GM10266 (cell line): ENCODE measurements around the gene ADISSP.

ENCODE experiments used
- DNase-seq: peaks from one replicate; pipeline ENCODE4 v3.0.0; 2012; ENCODE audit errors: extremely low spot score
- CTCF ChIP-seq: IDR thresholded peaks from 2 replicates; pipeline ENCODE4 v1.5.1; 2012; ENCODE audit warnings: mild to moderate bottlenecking, low read depth; ENCODE audit not compliant: control insufficient read depth, insufficient read depth; ENCODE audit errors: missing control alignments

ADISSP gene

GRCh38 chr20:3728354-3728753 lies 39.2 kb downstream of the ADISSP start:
- TF ChIP-seq CTCF = no peak
- no peak for DNase-seq

- DNase-seq = no peak
- TF ChIP-seq CTCF = no peak
Measured at GRCh38 chr20:3727401-3728021, 40.0 kb downstream of the ADISSP start.

DNA sequence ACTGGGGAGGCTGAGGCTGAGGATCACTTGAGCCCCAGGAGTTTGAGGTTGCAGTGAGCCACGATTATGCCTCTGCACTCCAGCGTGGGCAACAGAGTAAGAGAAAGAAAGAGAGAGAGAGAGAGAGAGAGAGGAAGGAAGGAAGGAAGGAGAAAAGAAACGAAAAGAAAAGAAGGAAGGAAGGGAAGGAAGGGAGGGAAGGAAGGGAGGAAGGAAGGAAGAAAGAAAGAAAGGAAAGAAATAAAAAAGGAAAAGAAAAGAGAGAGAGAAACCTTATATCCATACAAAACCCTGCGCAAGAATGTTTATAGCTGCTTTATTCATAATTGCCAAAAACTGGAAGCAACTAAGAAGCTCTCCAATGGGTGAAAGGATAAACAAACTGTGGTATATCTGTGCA lies 43.2 kb downstream of the ADISSP start:
- TF ChIP-seq CTCF = no peak
- no peak for DNase-seq

GRCh38 chr20:3723284-3723683 lies 44.3 kb downstream of the ADISSP start:
- no peak for DNase-seq
- TF ChIP-seq CTCF = no peak

DNA sequence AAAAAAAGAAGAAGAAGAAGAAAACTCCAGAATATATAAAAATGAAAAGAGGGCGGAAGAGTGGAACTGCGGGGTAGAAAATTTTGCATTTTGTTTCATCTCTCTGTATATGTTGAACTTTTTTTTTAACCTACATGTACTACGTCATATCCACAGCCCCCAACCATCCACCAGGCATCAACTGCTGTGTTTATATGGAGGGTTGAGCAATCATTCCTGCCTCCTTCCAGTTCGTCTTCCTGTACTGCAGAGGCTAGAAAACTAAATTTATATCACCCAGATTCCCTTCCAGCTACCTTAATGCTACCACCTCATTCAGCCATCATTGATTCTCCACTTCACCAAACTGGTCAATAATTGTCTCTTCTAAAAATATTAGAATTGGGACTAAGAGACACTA lies 45.6 kb downstream of the ADISSP start:
- DNase-seq = no peak
- TF ChIP-seq CTCF = no peak

DNA sequence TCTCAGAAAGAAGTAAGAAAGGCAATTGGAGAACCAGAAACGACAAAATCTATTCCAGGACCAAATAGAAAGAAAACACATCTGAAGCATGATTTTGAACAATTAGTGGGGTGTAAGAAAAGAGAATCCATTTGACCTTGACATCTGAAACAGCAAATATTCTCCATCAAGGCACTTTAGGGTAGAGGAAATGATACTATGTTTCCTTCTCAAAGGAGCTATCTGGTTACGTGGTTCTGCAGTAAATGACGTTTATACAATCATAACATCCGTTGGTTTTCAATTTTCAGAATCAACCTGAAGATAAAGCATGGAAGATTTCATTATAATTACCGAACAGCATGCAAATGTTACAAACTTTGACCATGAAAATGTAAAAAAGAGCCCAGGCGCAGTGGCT lies 46.9 kb downstream of the ADISSP start:
- no peak for DNase-seq
- no peak for TF ChIP-seq CTCF

- TF ChIP-seq CTCF = no peak
- no peak for DNase-seq
Measured at GRCh38 chr20:3720068-3720467, 47.5 kb downstream of the ADISSP start.
